Heart left ventricle (tissue), 13 donors: Measurements from ENCODE around the gene CHRNA7.

Experiments used
- POLR2A ChIP-seq, 2 donors: fragments of 450-650 bp; IDR thresholded peaks; one replicate each; pipeline ENCODE4 v1.6.1; 2017; ENCODE audit warnings: antibody characterized with exemption in 2 of 2, mild to moderate bottlenecking in 2 of 2, moderate library complexity in 2 of 2
- TF ChIP-seq, protein P1 (sequence below), 12 donors: fragments of 200-600 bp; sonication (generic) in 4 of 12; IDR thresholded peaks; one replicate each; pipeline versions ENCODE4 v1.5.0 to v1.8.0; 2018 to 2022; ENCODE audit warnings: antibody characterized with exemption in 12 of 12, mild to moderate bottlenecking in 5 of 12
- donor health status: ischemic (EF 13 %, LVEDD 7.1; RV severe dilation, severe dysfunction).
- donor health status: DM: no; HTN: yes; CAD: no.
- donor health status: DM: no; HTN: no; CAD: no.
- donor health status: ischemic (EF 25% LVEDD 6.9; RV normal size, moderate dysfunction).
- donor health status: ischemic (EF 25% LVEDD 5.7; RV mildly dilated, moderate dysfunction).
- donor health status: ischemic (EF 35%, LVEDD 5.7; RV mildly dilated, moderate dysfunction).
- donor health status: nonischemic (EF 11% LVEDD 7.7; RV severe dilation, severe dysfunction).
- donor health status: DM: yes; HTN: yes; CAD: no.
- donor health status: PGD.
- donor health status: ischemic (EF 29% LVEDD 5.4; RV normal size, mild dysfunction).
- donor health status: nonischemic (EF 23%, LVEDD 6.1; RV moderate dilation, normal function).

DNA sequence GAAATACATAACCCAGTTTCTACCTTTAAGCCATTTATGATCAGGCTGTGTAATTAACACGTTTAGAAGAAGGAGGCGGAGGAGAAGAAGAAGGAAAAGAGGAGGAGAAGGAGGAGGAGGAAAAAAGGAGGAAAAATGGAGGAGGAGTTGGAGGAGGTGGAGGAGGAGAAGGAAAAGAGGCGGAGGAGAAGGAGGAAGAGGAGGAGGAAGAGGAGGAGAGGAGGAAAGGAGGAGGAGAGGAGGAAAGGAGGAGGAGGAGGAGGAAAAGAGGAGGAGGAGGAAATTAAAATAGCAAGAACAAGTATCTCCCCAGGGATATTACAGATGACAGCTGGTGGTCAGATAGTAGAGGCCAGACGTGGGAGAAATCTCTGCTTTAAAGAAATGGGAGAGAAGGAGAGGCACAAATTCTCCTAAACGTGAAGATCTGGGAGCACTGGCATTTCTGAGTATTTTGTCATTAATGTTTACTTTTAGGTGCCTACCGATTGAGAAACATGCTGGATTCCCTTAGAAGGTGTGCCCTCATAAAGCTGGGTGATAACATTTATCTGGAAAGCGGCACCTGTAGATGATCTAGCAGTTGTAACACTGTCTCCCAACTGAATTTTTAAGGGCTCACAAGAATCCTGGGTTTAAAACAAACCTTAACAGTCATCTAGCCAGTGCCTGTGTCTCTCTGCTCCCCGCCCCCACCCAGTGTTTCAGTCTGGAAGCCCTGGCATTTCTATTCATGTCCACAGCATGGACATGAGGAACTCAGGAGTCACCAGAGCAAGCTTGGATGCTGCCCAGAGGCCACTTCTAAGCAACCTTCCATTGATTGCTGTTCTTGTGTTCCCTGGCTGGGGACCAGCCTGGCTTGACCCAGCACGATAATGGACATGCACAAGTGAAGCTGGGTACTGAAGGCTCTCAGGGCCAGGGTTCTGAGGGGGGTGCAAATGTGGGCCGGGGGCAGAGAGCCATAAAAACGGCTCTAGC is 75.2 kb downstream of the CHRNA7 start:
- TF ChIP-seq, protein P1, sequence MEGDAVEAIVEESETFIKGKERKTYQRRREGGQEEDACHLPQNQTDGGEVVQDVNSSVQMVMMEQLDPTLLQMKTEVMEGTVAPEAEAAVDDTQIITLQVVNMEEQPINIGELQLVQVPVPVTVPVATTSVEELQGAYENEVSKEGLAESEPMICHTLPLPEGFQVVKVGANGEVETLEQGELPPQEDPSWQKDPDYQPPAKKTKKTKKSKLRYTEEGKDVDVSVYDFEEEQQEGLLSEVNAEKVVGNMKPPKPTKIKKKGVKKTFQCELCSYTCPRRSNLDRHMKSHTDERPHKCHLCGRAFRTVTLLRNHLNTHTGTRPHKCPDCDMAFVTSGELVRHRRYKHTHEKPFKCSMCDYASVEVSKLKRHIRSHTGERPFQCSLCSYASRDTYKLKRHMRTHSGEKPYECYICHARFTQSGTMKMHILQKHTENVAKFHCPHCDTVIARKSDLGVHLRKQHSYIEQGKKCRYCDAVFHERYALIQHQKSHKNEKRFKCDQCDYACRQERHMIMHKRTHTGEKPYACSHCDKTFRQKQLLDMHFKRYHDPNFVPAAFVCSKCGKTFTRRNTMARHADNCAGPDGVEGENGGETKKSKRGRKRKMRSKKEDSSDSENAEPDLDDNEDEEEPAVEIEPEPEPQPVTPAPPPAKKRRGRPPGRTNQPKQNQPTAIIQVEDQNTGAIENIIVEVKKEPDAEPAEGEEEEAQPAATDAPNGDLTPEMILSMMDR (IDR thresholded peaks at IDR 0.05): no peak
- no peak for TF ChIP-seq POLR2A (IDR thresholded peaks at IDR 0.05)
